Superior temporal gyrus (tissue), 1 donor: ENCODE measurements around the gene SALL4.

Experiments
- DNase-seq: peaks from one replicate; pipeline ENCODE4 v3.0.0-alpha.2; 2016; ENCODE audit errors: extremely low spot score

SALL4 gene

DNA sequence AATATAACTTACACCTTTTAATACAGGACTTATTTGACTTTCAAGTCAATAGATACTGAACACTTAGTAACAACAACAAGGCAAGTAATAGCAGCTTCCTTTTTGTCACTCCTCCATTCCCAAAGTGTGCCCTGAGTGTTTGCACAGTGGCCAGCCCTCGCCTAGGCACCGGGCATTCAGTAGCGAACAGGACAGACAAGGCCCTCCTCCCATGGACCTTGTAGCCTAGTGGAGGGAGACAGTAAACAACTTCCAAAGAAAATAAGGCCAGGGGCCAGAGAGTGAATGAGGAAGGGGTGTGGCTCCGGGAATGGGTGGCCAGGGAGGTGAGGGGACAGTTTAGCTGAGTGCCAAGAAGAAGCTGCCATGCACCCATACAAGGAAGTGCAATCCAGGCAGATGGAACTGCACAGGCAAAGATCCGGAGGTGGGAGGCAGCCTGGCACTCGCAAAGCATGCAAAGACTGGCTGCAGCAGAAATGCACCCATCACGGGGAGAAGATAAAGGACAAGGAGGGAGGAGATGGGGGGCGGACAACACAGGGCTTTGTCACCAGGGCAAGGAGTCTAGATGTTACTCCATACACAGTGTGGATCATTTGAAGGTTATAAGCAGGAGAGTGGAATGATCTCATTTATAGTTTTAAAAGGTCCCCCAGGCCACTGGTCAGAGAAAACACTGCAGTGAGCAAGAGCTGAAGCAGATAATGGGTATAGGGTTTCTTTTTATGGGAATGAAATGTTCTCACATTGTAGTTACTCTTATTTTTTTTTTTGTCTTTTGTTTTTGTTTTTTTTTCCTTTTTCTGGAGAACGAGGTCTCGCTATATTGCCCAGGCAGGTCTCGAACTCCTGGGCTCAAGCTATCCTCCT, 66.4 kb downstream of the SALL4 start:
- no peak for DNase-seq

DNA sequence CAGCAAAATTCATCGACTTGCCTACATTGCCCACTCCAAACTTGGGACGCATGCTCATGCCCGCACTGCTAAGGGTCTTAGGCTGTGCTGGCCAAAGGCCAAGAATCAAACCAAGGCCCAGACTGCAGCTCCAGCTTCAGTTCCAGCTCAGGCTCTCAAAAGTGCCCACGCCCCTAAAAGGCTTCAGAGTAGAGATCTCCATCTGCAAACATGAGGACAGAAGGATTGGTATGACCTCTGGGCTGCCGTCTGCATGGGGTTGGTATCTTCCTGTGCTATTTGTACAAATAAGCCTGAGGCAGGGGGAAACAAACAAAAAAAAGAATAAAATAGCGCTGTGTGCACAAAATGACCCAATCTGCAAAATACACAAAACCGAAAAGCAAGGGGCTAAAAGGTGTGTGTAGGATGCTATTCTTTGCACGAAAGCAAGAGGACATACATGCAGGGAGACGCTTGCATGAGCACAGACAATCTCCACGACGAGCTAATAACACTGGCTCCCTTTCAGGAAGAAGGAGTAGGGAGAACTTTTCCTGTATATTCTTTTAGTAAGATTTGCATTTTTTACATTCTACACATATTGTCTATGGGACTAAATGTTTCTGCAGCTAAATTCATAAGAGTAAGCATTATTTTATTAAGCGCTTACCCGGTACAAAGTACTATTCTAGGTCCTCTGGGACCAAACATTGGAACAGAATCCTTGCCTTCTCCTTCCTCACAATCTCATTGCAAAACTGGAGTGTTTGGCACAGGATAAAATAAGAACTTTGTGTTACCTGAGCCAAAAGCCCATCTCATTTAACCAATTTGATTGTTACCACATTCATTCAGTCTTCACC, 67.2 kb downstream of the SALL4 start:
- DNase-seq = no peak

DNA sequence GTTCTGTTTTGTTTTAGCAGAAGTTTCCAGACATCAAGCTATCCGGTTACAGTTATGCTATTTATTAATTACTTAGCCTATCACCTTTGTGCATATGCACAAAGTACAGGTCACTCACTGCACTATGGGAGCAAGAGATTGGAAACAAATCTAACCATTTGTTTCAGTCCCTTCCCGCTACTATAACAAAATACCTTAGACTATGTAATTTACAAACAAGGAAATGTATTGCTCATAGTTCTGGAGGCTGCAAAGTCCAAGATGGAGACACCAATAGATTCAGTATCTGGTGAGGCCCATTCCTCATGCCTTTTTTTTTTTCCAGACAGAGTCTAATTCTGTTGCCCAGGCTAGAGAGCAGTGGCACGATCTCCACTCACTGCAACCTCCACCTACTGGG, 69.3 kb downstream of the SALL4 start:
- no peak for DNase-seq
